NOMO-1 treated with DMSO at 0.1 percent for 48 hours (cell line): ENCODE results near the gene S100A5.

Experiments used
- DNase-seq: peaks from one replicate; lab custom pipeline; 2025; ENCODE audit not compliant: unreplicated experiment; lab: John Stamatoyannopoulos, UW

Gene S100A5

DNA sequence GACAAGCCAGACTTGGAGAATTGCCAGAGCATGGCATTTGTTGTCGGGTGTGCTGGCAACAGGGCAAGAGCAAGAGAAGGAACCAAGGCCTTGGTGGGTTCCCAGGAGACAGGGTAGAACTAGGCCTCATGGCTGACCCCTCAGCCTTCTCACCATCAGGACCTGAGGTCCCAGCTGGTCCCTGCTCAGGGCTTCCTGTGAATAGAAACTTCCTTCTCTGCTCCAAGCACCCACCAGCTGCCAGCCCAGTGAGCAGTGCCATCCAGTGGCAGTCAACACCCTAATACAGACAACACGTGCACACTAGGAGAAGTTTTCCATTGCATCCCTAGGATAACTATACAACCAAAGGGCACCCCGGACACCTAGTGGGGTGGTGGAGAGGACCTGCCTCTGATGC is 27.7 kb downstream of the S100A5 start:
- DNase-seq, result no peak

DNA sequence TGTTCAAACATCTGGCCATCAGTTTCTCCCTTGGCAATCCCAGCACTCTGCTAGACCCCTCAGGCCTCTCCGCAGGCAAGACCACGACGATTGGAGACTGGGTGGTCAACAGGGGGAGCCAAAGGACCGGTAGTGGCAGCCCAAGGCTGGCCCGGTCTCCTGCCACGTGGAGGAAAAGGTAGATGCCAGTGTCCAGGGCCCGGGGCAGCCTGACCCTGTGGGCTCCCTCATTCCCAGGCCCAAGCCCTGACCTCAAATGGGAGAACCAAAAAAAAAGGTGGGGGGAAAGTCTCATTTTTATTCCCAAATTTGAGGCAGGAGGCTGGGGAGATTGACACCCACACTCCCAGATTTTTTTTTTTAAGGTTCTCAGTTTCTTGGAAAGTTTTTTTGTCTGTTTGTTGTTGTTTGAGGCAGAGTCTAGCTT is 29.7 kb downstream of the S100A5 start:
- DNase-seq, result peak; percentile 74

DNA sequence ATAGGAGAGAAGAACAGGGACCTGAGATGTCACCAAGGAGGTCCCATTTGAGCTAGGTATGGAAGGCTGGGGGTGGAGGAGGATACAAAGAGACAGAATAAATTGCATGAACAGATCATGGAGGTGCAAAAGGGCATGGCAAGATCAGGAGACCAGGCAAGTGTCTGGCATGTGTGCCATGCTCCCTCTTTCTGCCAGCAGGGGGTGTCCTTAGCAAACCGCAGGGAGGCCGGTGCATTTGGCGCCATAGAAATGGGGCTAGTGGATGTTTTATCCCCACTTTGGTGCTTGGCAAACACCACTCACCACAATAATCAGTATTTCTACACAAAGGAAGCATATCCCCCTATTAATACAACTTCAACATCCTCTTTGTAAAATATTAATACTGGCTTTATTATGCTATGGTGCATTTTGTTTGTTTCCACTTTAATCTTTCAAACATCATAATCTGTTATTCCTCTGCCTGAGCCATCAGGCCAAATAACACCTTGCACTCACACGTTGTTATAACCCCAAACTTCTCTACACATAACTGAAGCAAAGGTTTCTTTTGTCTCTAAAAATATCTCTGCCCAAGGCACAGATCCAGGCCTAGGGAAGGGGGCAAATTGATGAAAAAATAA is 30.9 kb downstream of the S100A5 start:
- peak; percentile 61 for DNase-seq

DNA sequence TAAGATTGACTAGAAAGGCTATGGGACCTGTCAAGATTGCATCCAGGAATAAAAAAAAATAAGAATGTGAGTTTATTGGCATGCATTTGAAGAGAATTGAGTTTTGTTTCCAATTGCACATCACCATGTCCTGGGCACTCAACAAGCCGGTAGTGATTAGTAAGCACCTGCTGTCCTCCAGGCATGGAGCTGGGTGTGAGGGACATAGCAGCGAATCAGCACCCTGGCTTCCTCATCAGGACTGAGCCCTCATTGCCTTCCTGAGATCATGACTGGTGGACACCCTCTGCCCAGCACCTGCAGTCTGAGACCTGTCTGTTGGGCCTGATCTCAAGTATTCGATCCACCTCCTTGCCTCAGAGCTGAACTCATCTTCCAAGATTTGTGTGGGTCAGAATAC is 31.7 kb downstream of the S100A5 start:
- DNase-seq, result no peak

DNA sequence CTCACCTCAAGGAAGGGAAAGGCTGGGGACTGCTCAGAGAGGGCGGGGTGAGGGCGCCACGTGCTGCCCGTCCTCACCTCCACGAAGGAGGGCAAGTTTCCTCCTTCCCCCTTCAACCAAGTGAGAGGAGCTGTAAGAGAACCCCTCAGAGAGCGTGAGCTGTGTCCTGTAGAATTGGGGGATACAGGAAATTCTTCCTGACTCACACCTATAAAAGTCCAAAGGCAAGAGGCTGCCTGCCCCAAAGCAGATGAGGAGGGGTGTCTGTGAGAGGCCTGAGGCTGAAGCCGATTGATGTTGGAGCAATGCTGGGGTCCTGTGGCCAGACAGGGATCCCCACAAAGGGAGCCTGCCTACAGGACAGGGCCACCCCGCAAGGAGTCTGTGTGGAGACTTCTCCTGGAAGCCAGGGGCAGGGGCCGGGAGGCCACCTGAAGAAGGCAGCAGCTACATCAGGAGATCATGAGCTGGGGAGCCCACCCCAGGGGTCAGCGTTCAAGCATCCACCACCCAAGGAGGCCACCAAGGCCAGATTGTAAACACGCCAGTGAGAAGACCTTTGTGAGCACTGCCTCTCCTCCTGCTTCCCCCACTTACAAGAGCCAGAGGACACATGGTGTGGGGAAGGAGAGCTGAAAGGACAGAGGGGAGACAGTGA is 32.7 kb downstream of the S100A5 start:
- DNase-seq, result no peak

DNA sequence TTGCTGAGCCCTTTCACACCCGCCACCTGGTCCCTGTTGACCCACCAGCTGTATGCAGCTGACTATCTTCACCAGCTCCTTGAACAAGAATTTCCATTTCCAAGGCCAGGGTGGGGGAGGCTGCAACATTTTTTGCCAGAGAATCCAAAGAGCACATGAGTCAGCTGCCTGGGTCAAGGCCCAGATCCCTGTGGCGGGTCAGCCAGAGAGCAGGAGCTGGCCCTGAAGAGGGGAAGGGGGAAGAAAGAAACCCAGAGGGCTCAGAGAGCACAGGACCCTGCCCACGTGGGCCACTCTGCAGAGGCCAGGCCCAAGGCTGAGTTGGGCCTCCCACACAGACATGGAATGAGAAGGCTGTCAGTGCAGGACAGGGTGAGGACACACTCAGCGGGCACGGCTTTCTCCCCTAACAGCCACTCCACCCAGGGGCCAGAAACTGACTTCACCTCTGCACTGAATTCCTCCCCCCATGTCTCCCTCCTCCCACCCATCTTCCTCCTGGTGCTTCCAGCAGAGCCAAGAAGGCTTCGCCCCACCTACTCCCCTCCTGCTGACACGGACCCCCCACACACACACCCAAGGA is 33.8 kb downstream of the S100A5 start:
- DNase-seq, result no peak

DNA sequence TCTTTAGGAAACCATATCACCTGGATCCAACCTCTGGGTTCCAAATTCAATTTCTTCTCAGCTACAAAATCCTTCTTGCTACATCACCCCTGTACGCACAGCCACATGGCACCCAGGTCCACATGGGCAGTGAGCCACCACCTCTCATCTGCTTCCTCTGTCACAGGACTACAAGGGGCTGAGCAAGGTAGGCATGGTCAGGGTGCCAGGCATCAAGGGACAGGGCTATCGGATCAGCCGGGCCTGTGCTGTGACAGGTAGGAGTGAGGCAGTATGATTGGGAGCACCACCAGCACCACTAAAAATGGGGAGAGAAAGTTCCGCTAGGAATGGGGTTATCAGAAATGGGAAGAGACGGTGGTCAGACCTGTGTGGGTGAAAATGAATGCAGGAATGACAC is 34.3 kb downstream of the S100A5 start:
- DNase-seq, result no peak

DNA sequence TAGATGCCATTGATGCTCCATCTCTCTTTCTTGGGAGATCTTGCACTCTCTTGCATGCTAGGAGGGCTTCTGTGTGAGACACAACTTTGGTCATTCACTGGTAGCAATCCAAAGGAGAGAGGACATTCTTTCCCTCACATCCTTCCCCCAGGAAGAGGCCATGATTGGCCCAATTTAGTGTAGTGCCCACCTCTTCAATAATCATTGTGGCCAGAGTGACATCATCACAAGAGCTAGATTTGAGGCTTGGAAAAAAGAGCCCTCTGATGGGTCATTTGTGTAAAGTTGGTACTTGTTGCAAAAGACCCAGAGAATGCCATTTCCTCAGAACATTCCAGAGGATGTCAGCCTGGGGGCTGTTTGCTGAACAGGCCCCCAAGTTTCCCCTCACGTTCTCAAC is 35.2 kb downstream of the S100A5 start:
- DNase-seq, result no peak

DNA sequence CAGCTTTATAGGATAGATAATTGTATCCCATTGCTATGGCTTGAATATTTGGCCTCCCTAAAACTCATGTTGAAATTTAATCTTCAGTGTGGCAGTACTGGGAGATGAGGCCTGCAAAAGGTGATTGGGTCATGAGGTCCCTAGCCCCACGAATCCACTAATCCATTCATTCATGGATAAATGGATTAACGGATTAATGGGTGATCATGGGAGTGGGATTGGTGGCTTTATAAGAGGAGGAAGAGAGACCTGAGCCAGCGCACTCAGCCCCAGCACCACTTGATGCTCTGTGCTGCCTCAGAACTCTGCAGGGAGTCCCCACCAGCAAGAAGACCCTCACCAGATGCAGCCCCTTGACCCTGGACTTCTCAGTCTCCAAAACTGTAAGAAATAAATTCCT is 37.0 kb downstream of the S100A5 start:
- no peak for DNase-seq

DNA sequence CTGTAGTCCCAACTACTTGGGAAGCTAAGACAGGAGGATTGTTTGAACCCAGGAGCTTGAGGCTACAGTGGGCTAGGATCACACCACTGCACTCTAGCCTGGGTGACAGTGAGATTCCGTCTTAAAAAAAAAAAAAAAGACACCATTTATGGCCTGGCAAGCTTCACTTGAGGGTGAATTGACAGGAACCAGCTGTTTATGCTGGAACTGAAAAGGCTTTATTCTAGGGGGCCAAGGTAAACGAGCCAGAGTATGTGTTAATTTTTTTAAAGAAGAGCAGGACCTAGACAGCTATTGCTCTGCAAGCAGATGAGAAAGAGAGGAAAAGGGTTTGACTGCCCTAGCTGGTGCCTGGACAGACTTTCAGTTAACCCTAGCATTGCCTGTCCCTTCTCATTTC is 42.0 kb downstream of the S100A5 start:
- DNase-seq, result no peak

DNA sequence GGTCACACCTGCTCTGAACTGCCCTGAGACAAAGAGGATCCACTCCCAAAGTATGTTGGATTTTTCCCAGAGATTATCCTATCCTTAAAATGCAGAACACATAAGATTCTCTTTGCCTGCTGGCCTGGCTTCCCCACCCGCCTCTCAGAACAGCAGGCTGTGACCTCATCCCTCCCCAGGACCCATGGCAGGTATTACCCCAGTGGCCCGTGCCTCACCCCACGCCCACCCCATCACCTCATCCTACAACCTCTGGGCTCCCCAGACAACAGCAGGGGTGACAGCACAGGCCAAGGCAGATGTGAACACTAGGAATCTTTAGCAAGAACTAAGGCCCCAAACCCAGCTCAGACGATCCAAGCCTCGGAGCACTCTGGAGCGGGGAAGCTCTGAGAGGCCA is 45.2 kb downstream of the S100A5 start:
- DNase-seq, result no peak

DNA sequence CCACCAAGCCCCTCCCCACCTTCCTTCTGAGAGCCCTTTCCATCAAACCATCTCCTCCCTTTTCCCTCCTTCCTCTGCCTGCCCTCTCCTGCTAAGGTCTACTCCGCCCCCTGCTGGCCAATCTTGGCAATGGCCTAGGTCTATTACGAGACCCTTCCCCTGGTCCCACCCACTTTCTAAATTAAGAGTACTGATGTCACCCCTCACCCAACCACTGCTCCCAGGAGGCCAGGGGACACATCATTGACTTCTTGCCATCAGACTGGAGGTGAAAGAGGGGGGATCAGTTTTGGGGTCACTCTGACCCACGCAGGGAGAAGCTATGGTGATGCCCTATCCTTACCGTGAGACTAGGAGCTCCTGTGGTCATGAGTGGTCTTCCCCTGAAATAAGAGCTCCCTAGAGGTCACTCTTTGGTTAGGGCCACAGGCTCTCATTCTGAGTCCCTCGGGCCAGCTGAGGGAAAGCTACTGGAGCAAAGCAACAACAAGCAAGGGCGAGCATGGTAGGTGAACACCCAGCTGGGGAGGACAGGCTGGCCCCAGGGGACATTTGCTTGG is 45.7 kb downstream of the S100A5 start:
- peak; percentile 54 for DNase-seq

DNA sequence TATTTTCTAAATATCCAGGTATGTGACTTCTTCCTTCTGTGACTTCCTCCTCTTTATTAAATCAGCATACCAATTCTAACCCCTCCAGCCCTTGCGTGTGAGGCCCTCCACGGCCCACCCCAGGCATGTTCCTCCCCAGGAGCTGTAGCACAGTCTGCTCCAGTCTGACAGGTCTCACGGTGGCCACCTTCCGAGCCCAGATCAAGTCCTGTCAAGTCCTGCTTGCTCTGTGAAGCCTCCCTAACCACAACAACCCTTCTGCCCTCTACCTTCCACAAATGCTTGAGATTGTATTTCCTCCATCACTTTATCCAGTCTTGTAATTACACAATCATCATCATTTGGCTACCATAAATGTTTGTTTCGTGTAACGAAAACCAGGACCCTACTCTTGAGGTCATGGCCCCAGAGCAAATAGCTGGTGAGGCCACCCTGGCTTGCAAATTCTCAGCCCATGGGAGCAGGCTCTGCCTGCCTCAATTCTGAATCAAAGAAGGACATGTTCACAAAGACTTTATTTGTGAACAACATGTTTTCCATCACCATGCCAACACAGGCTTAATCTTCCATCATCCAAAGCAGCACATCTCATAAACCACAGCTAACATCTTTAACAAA is 47.3 kb downstream of the S100A5 start:
- no peak for DNase-seq

DNA sequence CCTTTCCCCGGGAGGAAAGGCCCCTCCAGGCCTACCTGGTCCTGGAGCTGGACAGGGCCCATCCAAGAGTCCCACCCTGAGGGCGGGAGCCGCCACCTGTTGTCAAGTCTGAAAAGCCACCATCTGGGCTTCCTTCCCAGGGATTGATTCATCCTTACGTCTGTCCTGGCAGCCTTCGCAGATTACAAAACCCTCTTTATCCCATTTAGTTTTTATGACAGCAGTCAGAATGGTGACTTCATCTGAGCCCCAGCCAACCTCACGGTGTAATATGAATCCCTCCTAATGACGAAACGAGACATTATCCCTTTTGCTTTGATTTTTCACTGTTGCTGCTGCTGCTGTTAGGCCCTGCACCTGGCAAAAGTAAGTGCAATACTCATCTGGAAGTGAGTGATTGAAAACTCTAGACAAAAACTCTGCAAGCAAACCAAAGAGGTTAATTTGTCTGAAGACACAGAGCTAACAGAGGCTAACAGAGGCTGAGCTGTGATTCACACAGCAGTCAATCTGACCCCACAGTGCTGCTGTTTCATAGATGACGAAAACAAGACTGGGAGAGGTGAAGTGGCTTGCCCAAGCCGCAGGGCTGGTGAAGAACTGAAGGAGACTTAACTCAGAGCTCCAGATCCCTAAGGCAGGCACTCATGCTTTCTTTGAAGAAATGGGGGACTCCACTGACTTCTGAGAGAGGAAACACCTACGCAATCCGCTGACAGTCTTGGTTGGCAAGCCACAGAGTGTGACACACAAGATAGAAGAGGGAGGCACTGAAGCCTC is 50.3 kb downstream of the S100A5 start:
- peak; percentile 73 for DNase-seq

DNA sequence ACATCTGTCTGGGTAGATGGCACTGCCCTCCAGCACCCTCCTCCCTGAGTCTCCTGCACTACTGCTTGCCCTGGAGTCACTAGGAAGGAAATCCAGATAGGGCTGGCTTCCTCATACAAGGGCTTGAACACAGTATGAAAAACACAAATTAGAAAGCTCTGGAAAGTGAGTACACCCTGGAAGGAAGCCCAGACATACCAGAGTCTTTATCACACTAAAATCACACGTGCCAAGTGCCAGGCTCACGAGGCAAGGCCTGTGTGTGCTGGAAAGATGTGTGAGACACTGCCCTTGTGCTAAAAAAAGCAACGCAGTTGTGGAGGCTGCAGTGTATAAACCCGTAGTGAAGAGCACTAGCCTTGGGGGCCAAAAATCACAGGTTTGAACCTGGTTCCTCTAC is 52.0 kb downstream of the S100A5 start:
- DNase-seq, result no peak

DNA sequence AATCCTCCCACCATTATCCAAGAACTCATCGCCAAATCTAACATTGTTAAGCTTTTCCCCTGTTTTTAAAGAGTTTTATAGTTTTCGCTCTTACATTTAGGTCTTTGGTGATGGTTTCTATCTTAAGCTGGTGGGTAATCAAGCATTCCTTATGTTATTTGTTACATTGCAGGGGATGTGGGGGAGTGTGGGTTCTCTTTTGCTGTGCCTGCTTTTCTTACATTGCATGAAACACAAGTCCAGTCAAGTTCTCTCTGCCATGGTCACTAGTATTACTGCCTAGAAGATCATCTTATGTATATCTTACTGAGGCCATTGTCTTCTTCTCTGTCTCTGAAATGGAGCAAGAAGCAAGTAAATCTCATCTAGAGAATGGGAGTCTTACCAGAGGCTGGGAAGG is 53.0 kb downstream of the S100A5 start:
- no peak for DNase-seq
